Astrocyte (in vitro differentiated cells and primary cell): Measurements from ENCODE around the gene SLC35F4. TPM values are rescaled to one million over a fixed set of nuclear protein-coding genes. Genes with fewer than 3 reads are reported as not detected.
A peak's percentile ranks its signal among the peaks of the same experiment; 100 is the strongest.

Experiments
- DNase-seq: peaks from one replicate; pipeline ENCODE4 v3.0.0-alpha.2; 2010; ENCODE audit warnings: low read depth
- FAIRE-seq: peaks from 2 replicates; lab custom pipeline; 2011; peaks lifted over from hg19 to GRCh38; lab: Jason Lieb, UNC
- H2AFZ ChIP-seq: 2 replicates; pipeline ENCODE4 v1.6.0; 2012; ENCODE audit warnings: low read depth, low read length, inconsistent platforms
- H3K27ac ChIP-seq: 2 replicates; pipeline ENCODE4 v1.5.1; 2011; ENCODE audit warnings: low read depth, low read length, inconsistent platforms
- H3K27me3 ChIP-seq: 2 replicates; pipeline ENCODE4 v1.6.0; 2011; ENCODE audit warnings: low read length, inconsistent platforms; ENCODE audit not compliant: insufficient read depth
- H3K36me3 ChIP-seq: 2 replicates; pipeline ENCODE4 v1.5.1; 2011; ENCODE audit warnings: low read length, inconsistent platforms; ENCODE audit not compliant: insufficient read depth
- H3K4me1 ChIP-seq: 2 replicates; pipeline ENCODE4 v1.5.1; 2011; ENCODE audit warnings: low read length, inconsistent platforms; ENCODE audit not compliant: insufficient read depth
- H3K4me2 ChIP-seq: 2 replicates; pipeline ENCODE4 v1.6.0; 2012; ENCODE audit warnings: low read length, inconsistent platforms
- H3K4me3 ChIP-seq: 2 replicates; pipeline ENCODE4 v1.5.1; 2011; ENCODE audit warnings: low read depth, mild to moderate bottlenecking, low read length, inconsistent platforms; ENCODE audit not compliant: insufficient read depth
- H3K79me2 ChIP-seq: 2 replicates; pipeline ENCODE4 v1.6.0; 2012; ENCODE audit warnings: mild to moderate bottlenecking, low read length, inconsistent platforms; ENCODE audit not compliant: insufficient read depth
- H3K9ac ChIP-seq: 2 replicates; pipeline ENCODE4 v1.6.0; 2012; ENCODE audit warnings: mild to moderate bottlenecking, low read length, inconsistent platforms
- H3K9me3 ChIP-seq: 2 replicates; pipeline ENCODE4 v1.5.1; 2012; ENCODE audit warnings: low read depth, mild to moderate bottlenecking, low read length, inconsistent platforms; ENCODE audit not compliant: insufficient read depth
- H4K20me1 ChIP-seq: 2 replicates; pipeline ENCODE4 v1.6.0; 2012; ENCODE audit warnings: low read length, inconsistent platforms; ENCODE audit not compliant: insufficient read depth
- H3K27ac Mint-ChIP-seq: one replicate; pipeline ENCODE4 v1.8.0; 2021; ENCODE audit warnings: mild to moderate bottlenecking, mixed read lengths; ENCODE audit not compliant: unreplicated experiment
- H3K27me3 Mint-ChIP-seq: one replicate; pipeline ENCODE4 v1.8.0; 2021; ENCODE audit warnings: low read depth, mixed read lengths; ENCODE audit not compliant: unreplicated experiment
- H3K36me3 Mint-ChIP-seq: one replicate; pipeline ENCODE4 v1.8.0; 2021; ENCODE audit warnings: low read depth, mixed read lengths; ENCODE audit not compliant: unreplicated experiment
- H3K4me1 Mint-ChIP-seq: one replicate; pipeline ENCODE4 v1.8.0; 2021; ENCODE audit warnings: low read depth, mixed read lengths; ENCODE audit not compliant: unreplicated experiment
- H3K4me3 Mint-ChIP-seq: one replicate; pipeline ENCODE4 v1.8.0; 2021; ENCODE audit warnings: mild to moderate bottlenecking, moderate library complexity, mixed read lengths; ENCODE audit not compliant: unreplicated experiment
- H3K9me3 Mint-ChIP-seq: one replicate; pipeline ENCODE4 v1.8.0; 2021; ENCODE audit warnings: mild to moderate bottlenecking, mixed read lengths; ENCODE audit not compliant: unreplicated experiment
- EZH2 ChIP-seq: IDR thresholded peaks from 2 replicates; pipeline ENCODE4 v1.6.1; 2012; ENCODE audit warnings: mild to moderate bottlenecking, low read length, inconsistent platforms; ENCODE audit not compliant: insufficient read depth
- total RNA-seq: library from RNA; stranded (reverse); gene quantifications from 2 replicates; pipeline ENCODE4 v1.2.1, GENCODE V29; 2021
- TF ChIP-seq, protein P1 (sequence below): IDR thresholded peaks from 2 replicates; pipeline ENCODE4 v1.5.1; 2011; ENCODE audit warnings: low read depth, mild to moderate bottlenecking, inconsistent platforms, low read length, moderate library complexity; ENCODE audit not compliant: insufficient read depth

Gene SLC35F4
- total RNA-seq, 1 donor from 2014 or later: not detected

DNA sequence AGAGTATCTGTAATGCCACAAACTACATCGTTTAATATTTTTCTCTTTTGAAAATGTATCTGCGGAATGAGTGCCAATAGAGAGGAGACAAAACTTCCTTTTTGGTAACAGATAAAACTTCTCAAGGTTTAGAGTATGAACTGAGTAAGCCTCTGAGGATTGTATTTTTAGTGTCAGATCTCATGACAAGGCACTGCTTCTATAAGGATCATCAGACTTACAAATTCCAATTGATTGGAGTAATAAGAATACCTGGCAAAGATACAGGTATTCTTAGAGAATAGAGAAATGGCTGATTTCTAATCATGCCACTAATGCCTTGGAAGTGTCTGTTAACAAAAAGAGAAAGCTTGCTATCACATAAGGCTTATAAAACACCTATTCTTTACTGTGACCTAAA, 45.3 kb downstream of the SLC35F4 start:
- H4K20me1 ChIP-seq: no peaks in the 10 kb centered on the region
- no peak for TF ChIP-seq EZH2
- TF ChIP-seq, protein P1, sequence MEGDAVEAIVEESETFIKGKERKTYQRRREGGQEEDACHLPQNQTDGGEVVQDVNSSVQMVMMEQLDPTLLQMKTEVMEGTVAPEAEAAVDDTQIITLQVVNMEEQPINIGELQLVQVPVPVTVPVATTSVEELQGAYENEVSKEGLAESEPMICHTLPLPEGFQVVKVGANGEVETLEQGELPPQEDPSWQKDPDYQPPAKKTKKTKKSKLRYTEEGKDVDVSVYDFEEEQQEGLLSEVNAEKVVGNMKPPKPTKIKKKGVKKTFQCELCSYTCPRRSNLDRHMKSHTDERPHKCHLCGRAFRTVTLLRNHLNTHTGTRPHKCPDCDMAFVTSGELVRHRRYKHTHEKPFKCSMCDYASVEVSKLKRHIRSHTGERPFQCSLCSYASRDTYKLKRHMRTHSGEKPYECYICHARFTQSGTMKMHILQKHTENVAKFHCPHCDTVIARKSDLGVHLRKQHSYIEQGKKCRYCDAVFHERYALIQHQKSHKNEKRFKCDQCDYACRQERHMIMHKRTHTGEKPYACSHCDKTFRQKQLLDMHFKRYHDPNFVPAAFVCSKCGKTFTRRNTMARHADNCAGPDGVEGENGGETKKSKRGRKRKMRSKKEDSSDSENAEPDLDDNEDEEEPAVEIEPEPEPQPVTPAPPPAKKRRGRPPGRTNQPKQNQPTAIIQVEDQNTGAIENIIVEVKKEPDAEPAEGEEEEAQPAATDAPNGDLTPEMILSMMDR: no peak
- H3K27me3 Mint-ChIP-seq: no peaks in the 10 kb centered on the region

DNA sequence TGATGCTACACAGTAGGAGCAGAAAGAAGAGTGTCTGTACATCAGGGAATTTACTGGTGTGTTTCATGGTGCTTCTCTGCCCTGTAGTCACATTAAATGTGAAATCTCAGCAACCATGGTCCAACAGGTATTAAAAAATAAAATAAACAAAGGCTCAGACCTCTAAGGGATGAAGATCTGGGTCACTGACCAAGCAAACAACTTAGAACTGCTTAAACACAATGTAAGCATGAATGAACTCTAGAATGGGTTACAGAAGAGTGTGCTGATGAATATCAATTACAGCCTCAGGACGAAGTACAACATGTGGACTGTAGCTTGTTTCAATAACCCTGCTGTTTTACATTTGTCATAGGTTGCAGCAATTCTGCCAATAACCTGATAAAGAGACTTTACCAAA, 47.4 kb downstream of the SLC35F4 start:
- H3K27ac Mint-ChIP-seq: no peak overlapping the region
- FAIRE-seq (no peak), DNase-seq (no peak)
- H3K4me1 ChIP-seq: peaks cover 4% of the 10 kb centered on the region
- H3K36me3 ChIP-seq: no peaks in the 10 kb centered on the region
- no peaks in the 10 kb centered on the region for H3K27me3 Mint-ChIP-seq
- no peaks in the 10 kb centered on the region for H3K9me3 Mint-ChIP-seq
- no peak overlapping the region for H2AFZ ChIP-seq
- TF ChIP-seq, protein P1: no peak
- no peak for TF ChIP-seq EZH2
- no peaks in the 10 kb centered on the region for H4K20me1 ChIP-seq
- H3K4me2 ChIP-seq: no peak overlapping the region
- no peak overlapping the region for H3K4me3 Mint-ChIP-seq
- no peak overlapping the region for H3K27ac ChIP-seq
- no peaks in the 10 kb centered on the region for H3K79me2 ChIP-seq
- no peaks in the 10 kb centered on the region for H3K9me3 ChIP-seq
- H3K27me3 ChIP-seq: no peaks in the 10 kb centered on the region
- H3K9ac ChIP-seq: no peak overlapping the region
- H3K4me1 Mint-ChIP-seq: peaks cover 3% of the 10 kb centered on the region
- H3K36me3 Mint-ChIP-seq: no peaks in the 10 kb centered on the region
- H3K4me3 ChIP-seq: no peak overlapping the region

More for the DNA sequence above, 45.3 kb downstream of the SLC35F4 start:
- Histone ChIP-seq H3K9ac (no peak overlapping the region), H3K4me3 (no peak overlapping the region), H3K9me3 (no peaks in the 10 kb centered on the region), H3K4me2 (no peak overlapping the region), H3K79me2 (no peaks in the 10 kb centered on the region), H3K27ac (no peak overlapping the region), H3K36me3 (no peaks in the 10 kb centered on the region), H3K27me3 (no peaks in the 10 kb centered on the region), H3K4me1 (peaks cover 4% of the 10 kb centered on the region), H2AFZ (no peak overlapping the region)
- H3K9me3 Mint-ChIP-seq: peaks cover 5% of the 10 kb centered on the region
- H3K36me3 Mint-ChIP-seq: no peaks in the 10 kb centered on the region
- no peak overlapping the region for H3K4me3 Mint-ChIP-seq
- DNase-seq (peak; percentile 22), FAIRE-seq (no peak)
- no peak overlapping the region for H3K27ac Mint-ChIP-seq
- peaks cover 3% of the 10 kb centered on the region for H3K4me1 Mint-ChIP-seq

DNA sequence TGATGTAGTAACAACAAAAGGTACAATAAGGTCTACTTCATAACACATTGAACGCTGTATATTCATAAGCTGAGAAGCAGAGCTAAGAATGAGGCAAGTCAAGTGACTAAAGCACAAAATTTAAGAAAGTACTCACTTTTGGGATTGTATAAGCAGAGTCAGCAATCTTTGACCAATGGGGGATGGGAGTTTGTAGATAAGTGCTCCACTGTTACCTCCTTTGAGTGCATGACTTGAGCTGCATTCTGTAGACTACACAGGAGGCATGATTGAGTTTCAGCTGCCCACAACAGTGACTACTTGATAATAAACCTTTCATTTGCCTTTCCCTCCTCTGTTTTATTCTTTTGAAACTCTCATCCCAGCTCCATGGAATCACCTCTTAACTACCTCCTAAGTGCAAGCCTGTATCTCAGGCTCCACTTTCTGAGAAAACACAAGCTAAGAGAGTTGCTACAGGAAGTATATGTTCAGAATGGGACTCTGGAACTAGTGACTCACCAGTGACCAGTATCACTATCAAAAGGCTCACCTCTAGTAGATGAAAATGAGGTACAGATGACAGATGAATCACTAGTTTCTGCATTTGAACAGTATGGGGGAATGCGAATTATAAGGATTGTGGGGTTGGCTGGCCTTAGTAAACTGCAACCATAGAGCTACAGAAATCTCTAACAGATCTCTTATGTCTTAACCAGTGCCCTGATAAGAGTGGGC, 49.2 kb downstream of the SLC35F4 start:
- Histone ChIP-seq H3K4me2 (peak overlapping the region; percentile 3), H3K27ac (no peak overlapping the region), H2AFZ (no peak overlapping the region), H3K4me3 (no peak overlapping the region), H4K20me1 (no peaks in the 10 kb centered on the region), H3K36me3 (no peaks in the 10 kb centered on the region), H3K79me2 (no peaks in the 10 kb centered on the region), H3K9ac (no peak overlapping the region), H3K4me1 (peaks cover 4% of the 10 kb centered on the region), H3K27me3 (no peaks in the 10 kb centered on the region), H3K9me3 (no peaks in the 10 kb centered on the region)
- no peaks in the 10 kb centered on the region for H3K36me3 Mint-ChIP-seq
- no peak overlapping the region for H3K27ac Mint-ChIP-seq
- peaks cover 3% of the 10 kb centered on the region for H3K4me1 Mint-ChIP-seq
- H3K4me3 Mint-ChIP-seq: no peak overlapping the region
- FAIRE-seq: peak; percentile 67
- TF ChIP-seq EZH2: no peak
- TF ChIP-seq, protein P1: no peak
- no peaks in the 10 kb centered on the region for H3K9me3 Mint-ChIP-seq
- no peaks in the 10 kb centered on the region for H3K27me3 Mint-ChIP-seq
- peak; percentile 47 for DNase-seq
